ENCODE measurements around the gene GNA15.
A peak's percentile ranks its signal among the peaks of the same experiment; 100 is the strongest.

GNA15 gene

DNA sequence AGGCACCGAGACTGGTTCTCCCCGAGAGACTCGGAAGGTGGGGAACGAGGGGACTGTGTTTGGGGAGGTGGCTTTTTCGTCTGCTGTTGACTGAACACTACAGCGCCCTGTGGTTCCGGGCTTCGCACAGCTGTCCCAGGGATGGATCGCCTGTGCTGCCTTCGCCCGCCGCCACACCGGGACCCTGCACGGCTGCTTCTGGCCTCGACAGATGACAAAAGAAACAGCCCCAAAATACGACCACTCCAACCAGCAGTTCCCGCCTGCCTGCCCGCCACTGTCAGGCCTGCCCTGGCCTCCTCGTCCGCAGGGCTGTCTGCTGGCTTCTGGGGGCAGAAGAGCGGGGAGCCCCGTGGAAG lies 13.3 kb upstream of the GNA15 start:
- no peak for DNase-seq

DNA sequence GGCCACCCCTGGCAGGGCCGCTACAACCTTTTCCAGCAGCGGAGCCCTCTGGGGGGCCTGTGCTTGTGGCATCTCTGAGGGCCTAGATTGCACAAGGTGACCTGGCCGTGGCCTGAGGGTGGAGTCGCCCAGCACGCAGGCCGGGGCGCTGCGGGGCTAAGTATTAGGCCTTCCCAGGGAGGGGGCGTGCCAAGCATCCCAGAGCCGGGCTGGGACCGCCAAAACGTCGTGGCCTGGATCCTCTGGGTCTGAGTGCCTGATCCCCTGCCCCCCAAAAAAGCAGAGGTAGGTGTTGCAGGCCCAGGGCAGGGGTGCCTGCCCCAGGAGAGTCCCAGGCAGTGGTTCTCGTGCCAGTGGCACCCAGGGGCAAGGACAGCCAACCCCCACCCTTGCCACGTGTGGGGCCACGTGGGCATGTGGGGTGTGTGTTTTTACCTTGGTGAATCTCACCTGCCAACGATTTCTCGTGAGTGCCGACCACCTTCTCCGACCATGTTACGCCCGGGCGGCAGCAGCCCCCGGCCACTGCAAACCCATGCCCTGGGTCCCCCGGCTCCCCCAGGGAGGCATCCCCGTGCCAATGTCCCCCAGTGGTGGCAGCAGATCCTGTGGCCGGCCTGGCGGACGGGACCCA lies 12.6 kb upstream of the GNA15 start:
- DNase-seq: no peak

DNA sequence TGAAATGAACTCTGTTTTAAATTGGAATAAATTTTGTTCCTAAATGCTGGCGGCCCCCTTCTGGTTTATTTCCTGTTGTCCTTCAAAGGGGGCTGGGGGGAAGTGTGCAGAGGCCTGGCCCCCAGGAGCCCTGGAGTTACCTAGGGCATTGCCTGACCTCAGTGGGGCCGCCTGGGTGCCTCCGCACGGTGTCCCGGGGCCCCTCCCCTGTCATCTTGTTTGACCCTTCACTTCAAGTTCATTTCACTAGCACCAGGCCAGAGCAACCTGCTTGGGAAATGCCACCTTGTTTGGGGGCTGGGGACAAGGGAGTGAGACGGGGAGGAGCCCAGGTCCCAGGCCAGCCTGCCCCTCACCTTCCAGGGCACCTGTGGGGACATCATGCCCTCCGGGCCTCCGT lies 11.9 kb upstream of the GNA15 start:
- DNase-seq: no peak

DNA sequence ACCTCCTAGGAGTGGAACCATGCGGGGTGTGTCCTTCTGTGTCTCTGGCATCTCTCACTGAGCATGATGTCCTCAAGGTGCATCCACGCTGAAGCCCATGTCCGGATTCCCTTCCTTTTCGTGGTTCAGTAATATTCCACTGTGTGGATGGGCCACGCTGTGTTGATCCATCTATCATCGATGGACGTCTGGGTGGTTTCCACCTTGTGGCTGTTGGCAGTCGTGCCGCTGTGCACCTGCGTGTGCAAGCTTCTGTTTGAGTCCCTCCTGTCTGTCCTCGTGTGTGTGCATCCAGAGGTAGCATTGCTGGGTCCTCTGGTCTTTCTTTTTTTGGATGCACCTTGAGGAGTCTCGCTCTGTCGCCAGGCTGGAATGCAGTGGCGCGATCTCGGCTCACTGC lies 11.2 kb upstream of the GNA15 start:
- DNase-seq: no peak

DNA sequence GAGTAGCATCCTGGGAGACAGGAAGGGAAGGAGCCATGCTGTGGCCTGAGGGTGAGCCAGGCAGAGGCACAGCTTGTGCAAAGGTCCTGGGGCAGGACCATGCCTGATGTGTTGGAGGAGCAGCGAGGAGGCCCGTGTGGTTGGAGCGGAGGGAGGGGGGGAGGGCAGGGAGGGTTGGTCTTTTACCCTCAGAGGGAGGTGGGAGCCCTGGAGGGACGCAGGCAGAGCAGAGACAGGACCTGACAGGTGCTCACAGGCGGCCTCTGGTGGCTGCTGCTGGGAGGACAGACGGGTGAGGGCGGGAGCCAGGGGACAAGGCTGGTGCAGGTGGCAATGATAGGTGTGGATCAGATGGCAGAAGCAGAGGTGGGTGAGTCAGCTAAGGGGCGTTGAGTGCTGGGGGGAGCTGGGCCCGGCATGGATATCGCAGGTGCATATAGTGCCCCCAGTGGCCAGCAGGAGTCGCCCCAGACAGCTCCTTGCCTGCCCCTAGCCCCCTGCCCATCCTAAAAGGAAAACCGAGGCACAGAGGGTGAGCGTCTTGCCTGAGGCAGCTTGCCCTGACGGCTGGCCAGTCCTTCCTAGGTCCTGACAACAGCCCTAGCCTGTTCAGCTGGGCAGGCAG lies 9.8 kb upstream of the GNA15 start:
- DNase-seq: peak; percentile 63

DNA sequence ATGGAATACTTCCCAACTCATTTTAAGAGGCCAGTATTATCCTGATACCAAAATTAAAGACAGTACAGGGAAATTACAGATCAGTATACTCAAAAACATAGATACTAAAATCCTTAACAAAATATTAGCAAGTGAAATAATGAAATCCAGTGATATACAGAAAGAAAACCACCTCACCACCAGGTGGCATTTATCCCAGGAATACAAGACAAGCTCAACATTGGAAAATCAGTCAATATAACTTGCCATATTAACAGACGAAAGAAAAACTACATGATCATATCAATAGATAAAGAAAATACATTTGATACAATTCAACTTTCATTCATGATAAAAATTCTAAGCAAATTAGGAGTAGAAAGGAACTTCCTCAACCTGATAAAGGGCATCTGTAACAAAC lies 6.7 kb upstream of the GNA15 start:
- peak; percentile 39 for DNase-seq

DNA sequence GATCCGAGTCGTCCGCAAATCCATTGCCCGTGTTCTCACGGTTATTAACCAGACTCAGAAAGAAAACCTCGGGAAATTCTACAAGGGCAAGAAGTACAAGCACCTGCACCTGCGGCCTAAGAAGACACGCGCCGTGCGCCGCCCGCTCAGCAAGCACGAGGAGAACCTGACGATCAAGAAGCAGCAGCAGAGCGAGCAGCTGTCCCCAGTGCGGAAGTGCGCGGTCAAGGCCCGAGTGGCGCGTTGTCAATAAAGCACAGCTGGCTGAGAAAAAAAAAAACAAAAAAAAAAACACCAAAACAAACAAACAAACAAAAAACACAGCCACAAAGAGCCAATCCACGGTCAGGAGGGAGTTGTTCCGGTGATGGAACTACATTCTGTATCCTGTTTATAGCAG lies 4.7 kb upstream of the GNA15 start:
- DNase-seq: no peak

DNA sequence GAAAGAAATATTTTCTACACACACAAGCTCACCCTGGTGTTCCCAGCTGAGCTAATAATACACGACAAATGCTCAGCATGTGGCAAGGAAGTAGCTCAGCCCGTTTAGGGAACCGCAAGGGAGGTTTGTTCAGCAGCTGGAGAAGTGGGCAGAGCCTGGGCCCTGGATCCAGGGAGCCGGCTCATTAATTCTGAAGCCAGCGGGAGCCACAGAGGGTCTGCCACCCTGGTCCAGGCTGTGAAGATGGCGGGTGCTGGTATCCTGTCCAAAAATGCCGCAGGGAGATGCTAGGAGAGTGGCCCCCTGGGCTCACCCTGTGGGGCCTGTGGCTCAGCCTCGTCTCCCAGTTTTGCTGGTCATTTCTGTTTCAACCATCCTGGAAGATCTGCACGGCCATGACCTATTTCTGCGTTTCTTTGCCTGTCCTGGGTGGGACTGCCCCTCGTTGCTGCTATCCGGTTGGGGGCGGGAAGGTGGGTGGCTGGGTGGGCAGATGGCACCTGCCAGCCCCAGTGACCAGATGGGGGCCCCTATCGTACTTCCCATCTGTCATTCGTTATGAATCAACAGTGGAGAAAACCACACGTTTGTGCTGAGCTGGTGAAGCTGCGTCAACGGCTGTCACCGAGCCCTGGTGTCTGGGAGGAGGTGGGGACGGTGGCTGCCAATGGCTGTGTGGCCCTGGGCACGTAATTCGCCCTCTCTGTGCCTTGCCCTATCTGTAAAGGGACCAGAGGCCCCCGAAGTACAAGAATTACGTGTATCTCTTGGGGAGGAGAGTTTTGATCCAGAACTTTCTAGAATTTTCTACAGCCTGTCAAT lies 2.7 kb upstream of the GNA15 start:
- peak; percentile 35 for DNase-seq

DNA sequence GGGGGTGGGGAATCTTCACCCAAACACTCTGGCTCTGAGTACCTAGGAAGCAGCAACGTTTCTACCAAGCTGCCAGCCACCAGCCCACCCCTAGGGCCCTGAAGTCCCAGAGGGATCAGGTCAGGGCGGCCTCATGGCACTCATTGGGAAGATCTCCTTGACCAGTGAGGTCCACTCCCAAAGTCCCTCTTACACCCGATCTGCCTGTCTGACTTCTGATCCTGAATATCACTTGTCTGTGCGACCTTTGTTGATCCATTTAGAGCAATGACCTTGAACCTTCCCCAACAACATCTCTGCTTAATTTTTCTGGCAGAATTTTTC lies 2.1 kb upstream of the GNA15 start:
- DNase-seq: no peak

DNA sequence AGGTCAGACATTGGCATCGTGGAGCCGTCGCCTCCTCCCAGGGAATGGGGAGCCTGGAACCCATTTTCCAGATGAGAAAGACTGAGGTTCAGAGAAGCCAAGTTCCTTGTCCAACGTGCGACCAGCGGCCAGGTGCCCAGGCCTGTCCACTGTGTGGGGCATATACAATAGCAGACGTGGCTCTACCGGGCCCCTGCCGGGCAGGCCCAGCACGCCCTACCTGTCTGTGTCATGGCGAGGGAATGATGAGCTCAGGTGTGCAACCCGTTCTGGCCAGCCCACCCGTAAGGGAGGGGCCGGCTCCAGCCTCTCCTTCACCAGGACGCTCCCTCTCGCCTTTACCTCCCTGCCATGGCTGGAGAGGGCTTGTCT lies 837 bp downstream of the GNA15 start:
- DNase-seq: no peak

DNA sequence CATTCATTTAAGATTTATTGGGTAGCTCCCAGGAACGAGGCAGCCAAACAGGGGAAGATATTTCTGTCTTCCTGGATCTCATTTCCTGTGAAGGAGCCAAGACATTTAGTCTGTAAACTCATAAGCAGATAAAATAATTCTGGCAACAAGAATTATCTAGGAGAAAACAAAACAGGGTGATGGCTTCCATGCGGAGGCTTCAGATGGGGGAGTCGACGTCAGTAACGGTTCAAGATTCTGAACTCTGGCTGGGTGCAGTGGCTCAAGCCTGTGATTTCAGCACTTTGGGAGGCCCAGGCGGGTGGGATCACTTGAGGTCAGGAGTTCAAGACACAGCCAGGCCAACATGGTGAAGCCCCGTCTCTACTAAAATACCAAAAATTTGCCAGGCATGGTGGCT lies 1.3 kb downstream of the GNA15 start:
- DNase-seq: no peak

DNA sequence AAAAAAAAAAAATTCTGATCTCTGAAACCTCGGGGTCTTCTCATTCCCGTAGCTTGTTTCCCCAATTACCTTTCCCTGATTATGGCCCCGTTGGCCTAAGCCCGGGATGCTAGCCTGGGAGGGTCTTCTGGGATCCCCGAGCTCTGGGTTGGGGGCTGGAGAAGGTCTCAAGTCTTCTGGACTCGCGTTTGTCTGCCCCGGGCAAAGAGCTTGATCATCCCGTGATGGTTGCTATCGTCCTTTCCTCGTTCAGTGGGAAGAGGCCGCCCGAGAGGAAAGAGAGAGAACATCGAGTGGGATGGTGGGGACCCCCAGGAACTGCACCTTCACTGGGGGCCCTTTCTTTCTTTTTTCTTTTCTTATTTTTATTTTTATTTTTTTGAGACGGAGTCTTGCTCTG lies 2.4 kb downstream of the GNA15 start:
- DNase-seq: no peak

DNA sequence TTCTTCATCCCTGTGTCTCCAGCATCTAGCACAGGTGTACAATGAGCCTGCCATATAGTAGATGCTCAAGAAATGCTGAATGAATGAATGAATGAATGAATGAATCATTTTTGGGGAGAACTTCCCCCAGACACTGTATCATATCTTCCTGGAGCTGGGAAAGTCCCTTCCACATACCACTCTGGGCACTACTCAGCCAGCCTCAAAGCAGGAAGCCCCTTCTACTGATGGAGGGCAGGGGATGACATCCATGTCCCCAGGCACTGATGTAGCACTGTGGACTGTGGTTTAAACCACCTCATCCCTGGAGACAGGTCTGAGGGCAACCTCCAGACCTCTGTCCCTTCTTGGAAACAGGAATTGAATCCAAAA lies 4.8 kb downstream of the GNA15 start:
- DNase-seq: no peak

DNA sequence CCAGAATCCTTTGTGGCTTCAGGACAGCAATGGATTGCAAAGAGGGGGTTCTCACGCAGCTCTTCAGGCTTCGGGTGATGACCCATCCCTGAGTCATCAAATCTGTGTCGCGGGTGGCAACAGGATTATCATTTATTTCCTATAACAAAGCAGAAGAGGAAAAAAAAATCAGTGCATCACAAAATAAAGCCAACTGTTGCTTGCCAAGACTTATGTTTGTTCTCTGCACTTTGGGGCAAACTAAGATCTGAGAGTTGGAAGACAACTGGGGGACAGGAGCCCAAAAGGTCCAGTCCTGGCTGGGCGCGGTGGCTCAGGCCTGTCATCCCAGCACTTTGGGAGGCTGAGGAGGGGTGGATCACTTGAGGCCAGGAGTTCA lies 6.4 kb downstream of the GNA15 start:
- no peak for DNase-seq

DNA sequence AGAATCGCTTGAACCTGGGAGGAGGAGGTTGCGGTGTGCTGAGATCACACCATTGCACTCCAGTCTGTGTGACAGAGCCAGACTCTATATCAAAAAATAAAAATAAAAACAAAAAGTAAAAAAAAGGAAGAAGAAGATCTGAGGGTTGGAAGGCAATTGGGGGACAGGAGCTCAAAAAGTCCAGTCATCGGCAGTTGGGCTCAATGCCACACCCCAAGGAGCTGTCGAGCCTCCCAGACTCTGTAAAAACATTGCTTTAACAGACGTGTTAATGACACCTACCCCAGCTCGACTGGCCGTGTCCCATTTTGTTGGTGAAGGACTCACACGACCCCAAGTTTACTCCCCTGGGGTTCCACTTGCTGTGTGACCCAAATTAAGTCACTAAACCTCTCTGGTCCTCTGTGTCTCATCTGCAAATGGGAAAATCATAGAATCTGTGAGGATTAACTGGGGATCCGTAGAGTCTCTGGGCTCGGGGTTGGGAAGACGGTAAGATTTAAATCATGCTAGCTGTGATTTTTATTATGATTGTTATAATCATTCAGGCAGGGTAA lies 7.0 kb downstream of the GNA15 start:
- DNase-seq: no peak

DNA sequence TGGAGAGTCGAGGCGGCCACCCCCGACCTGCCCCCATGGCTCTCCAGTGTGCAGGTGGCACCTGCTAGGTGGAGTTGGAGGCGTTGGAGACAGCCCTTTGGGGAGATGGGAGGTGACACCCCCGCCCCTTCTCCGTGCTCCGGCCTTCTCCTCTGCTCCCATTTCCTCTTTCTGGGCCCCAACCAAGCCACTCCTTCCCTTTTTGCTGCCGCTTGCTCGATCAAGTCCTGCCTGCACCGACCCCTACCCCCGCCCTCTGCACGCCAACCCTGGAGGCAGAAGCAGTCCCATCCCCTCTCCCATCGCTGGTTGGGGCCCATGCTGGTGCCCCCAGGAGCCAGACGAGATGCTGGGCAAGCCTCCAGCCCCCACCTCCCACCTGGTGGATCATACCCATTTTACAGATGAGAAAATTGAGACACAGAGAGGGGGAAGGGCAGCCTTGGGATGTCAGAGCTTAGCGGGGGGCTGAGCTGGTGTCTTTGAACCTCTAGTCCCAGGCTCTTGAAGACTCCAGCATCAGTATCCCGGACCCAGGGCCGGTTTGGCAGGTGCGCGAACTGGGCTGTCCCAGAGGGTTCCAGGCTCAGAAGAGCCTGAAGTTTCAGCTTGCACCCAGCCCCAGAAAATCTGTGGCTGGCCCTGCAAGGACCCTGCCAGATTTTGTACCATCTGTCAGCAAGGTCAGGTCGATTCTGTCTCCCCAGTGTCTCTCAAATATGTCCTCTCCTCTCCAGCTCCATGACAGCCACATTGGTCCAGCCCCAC lies 10.3 kb downstream of the GNA15 start:
- DNase-seq: no peak

DNA sequence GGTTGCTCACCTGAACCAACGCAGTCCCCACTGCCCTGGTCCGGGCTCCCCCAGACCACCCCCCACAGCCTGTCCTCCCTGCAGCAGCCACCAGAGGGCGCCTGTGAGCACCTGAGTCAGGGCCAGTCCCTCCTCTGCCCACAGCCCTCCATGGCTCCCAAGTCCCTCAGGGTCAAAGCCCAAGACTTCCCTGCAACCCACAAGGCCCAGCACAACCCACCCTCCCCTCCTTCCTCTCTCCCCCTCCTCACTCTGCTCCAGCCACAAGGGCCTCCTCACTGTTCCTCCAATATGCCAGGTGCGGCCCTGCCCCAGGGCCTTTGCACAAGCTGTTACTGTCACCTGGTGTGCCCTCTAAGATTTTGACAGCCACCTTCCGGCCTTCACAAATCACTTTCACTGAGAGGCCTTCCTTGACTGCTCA lies 10.9 kb downstream of the GNA15 start:
- no peak for DNase-seq

DNA sequence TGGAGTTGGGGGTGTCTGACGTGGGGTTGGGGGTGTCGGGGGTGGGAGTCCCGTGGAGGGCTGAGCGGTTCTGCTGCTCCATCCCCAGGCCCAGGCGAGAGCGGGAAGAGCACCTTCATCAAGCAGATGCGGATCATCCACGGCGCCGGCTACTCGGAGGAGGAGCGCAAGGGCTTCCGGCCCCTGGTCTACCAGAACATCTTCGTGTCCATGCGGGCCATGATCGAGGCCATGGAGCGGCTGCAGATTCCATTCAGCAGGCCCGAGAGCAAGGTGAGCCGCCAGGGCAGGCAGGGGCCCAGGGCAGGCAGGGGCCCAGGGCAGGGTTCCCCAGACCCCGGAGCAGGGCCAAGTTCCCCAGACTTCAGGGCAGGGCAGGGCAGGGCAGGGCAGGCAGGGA lies 12.7 kb downstream of the GNA15 start:
- DNase-seq: no peak

DNA sequence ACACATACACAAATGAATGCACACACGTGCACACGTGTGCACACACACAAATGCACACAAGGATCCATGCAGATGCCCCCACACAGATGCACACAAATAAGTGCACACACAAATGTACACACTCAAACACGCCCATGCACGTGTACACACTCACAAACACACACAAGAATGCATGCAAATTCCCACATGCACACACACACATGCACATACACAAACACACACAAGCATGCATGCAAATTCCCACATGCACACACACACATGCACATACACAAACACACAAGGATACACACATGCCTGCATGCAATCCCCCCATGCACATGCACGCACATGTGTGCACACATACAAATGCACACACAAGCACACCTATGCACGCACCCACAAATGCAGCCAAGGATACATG lies 13.3 kb downstream of the GNA15 start:
- no peak for DNase-seq

DNA sequence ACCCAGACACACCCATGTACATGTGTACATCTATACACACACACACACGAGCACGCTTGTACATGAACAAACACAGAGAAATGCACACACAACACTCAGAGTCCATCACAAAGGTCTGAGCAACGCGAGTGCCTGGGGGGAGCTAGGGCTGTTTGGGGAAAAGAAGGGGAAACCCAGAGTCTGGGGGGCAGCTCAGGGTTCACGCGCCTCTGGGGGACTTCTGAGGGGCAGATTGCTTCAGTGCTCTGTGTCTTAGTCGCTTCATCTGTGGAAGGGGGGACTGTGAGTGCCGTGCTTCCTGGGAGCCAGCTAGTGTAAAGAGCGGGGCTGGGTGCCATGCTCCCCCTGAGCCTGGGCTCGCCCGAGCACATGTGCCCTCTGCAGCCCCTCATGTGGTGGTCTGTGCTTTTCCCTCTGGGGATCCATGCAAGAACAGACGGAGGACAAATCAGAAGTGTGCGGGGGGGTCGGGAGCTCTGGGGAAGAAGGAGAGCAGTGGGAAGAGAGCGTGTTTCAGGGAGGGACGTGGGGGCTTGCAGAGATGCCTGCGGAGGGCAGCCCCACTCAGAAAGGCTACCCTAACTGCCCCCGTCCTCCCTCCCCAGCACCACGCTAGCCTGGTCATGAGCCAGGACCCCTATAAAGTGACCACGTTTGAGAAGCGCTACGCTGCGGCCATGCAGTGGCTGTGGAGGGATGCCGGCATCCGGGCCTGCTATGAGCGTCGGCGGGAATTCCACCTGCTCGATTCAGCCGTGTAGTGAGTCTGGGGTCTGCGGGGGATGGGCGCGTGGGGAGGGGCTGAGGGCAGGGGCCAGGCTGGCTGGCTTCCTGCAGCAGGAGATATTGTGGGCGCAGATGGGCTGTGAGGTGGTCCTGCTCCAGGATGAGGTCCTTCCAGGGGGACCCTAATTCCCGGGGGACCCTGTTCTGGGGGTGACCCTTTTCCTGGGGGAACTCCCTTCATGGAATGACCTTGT lies 14.0 kb downstream of the GNA15 start:
- DNase-seq: no peak

DNA sequence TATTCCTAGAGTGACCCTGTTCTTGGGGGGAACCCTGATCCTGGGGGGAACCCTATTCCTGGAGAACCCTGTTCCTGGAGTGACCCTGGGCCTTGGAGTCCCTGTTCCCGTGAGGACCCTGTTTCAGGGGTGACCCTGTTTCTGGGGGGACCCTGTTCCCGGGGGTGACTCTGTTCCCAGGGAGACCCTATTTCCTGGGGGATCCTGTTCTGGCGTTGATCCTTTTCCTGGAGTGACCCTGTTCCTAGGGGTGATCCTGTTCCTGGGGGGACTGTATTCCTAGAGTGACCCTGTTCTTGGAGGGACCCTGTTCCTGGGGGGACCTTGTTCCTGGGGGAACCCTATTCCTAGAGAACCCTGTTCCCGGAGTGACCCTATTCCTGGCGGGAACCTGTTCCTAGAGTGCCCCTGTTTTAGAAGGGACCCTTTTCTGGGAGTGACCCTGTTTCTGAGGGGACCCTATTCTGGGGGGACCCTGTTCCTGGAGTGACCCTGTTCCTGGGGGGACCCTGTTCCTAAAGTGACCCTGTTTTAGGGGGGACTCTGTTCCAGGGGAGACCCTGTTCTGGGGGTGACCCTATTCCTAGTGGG lies 15.0 kb downstream of the GNA15 start:
- no peak for DNase-seq
